K562 (cell line): ENCODE results near the gene SMAD3. TPM values are rescaled to one million over a fixed set of nuclear protein-coding genes. Genes with fewer than 3 reads are reported as not detected.

ENCODE experiments used
- ATF6 ChIP-seq: sonication (generic); formaldehyde crosslinking; IDR thresholded peaks from 2 replicates; pipeline ENCODE4 v1.4.0; 2020; ENCODE audit warnings: mild to moderate bottlenecking, missing genetic modification reagents
- ATF7 ChIP-seq: fragments of 450-650 bp; IDR thresholded peaks from 2 replicates; pipeline ENCODE4 v1.7.1; 2014; ENCODE audit warnings: mild to moderate bottlenecking, moderate library complexity
- BMI1 ChIP-seq: fragments of 150-350 bp; IDR thresholded peaks from 2 replicates; pipeline ENCODE4 v1.6.1; 2014; ENCODE audit warnings: low read length
- CBFA2T2 ChIP-seq: fragments of 450-650 bp; conservative IDR thresholded peaks from 2 replicates; pipeline ENCODE4 v1.6.1; 2017; ENCODE audit warnings: mild to moderate bottlenecking
- CGGBP1 ChIP-seq: fragments of 250-450 bp; sonication (Bioruptor Pico); IDR thresholded peaks from 2 replicates; pipeline ENCODE4 v1.9.0; 2021; ENCODE audit warnings: mild to moderate bottlenecking
- CSDE1 ChIP-seq, 2 experiments: fragments of 450-650 bp; IDR thresholded peaks; 2 replicates each; pipeline ENCODE4 v1.6.1; 2016; ENCODE audit warnings: mild to moderate bottlenecking in 1 of 2
- HMG20A ChIP-seq: fragments of 450-650 bp; formaldehyde crosslinking; conservative IDR thresholded peaks from 2 replicates; pipeline ENCODE4 v1.4.0; 2020; ENCODE audit warnings: mild to moderate bottlenecking, mixed read lengths
- KHSRP ChIP-seq: fragments of 450-650 bp; IDR thresholded peaks from 2 replicates; pipeline ENCODE4 v1.6.1; 2017
- NBN ChIP-seq: fragments of 450-650 bp; IDR thresholded peaks from 2 replicates; pipeline ENCODE4 v1.6.1; 2016; ENCODE audit warnings: low read depth, mild to moderate bottlenecking
- NFRKB ChIP-seq: fragments of 450-650 bp; IDR thresholded peaks from 2 replicates; pipeline ENCODE4 v1.6.1; 2016; ENCODE audit warnings: low read depth
- POLR2B ChIP-seq: fragments of 450-650 bp; IDR thresholded peaks from 2 replicates; pipeline ENCODE4 v1.6.1; 2018; ENCODE audit warnings: low read depth; ENCODE audit not compliant: partially characterized antibody
- TSC22D4 ChIP-seq: fragments of 450-650 bp; IDR thresholded peaks from 2 replicates; pipeline ENCODE4 v1.6.1; 2016; ENCODE audit warnings: missing genetic modification characterization, missing biosample characterization, control low read depth
- ZBTB2 ChIP-seq: fragments of 450-650 bp; IDR thresholded peaks from 2 replicates; pipeline ENCODE4 v1.6.1; 2016; ENCODE audit warnings: antibody characterized with exemption
- ZC3H11A ChIP-seq: IDR thresholded peaks from 2 replicates; pipeline ENCODE4 v1.6.1; 2012; ENCODE audit warnings: low read depth, low read length, improper control_type of control experiment
- ZNF140 ChIP-seq: fragments of 250-450 bp; sonication (Bioruptor Pico); IDR thresholded peaks from 2 replicates; pipeline ENCODE4 v1.8.0; 2021; ENCODE audit warnings: moderate library complexity, mild to moderate bottlenecking, inconsistent platforms
- ZNF184 ChIP-seq: sonication (generic); formaldehyde crosslinking; IDR thresholded peaks from 2 replicates; pipeline ENCODE4 v1.5.0; 2020; ENCODE audit warnings: missing genetic modification reagents
- ZNF444 ChIP-seq: fragments of 250-450 bp; sonication (Bioruptor Pico); IDR thresholded peaks from 2 replicates; pipeline ENCODE4 v1.4.0; 2020; ENCODE audit warnings: mild to moderate bottlenecking, moderate library complexity
- ZNF609 ChIP-seq: sonication (generic); formaldehyde crosslinking; IDR thresholded peaks from 2 replicates; pipeline ENCODE4 v1.8.1; 2023; ENCODE audit warnings: missing genetic modification reagents, mild to moderate bottlenecking, borderline replicate concordance
- ZNF740 ChIP-seq, 3 experiments: fragments of 200-800 bp in 1 of 3; sonication (Bioruptor generic) in 1 of 3; sonication (generic) in 1 of 3; formaldehyde crosslinking in 1 of 3; IDR thresholded peaks; 2 replicates each; pipeline versions ENCODE4 v1.6.1 to v1.8.0; 2016 to 2022; ENCODE audit warnings: mild to moderate bottlenecking in 2 of 3, missing compliant biosample characterization in 2 of 3, missing genetic modification characterization in 2 of 3, missing genetic modification reagents in 1 of 3
- ZNF780A ChIP-seq: fragments of 250-450 bp; sonication (Bioruptor Pico); IDR thresholded peaks from 2 replicates; pipeline ENCODE4 v1.5.0; 2021; ENCODE audit warnings: mild to moderate bottlenecking
- ZNF79 ChIP-seq: fragments of 250-450 bp; sonication (Bioruptor Pico); IDR thresholded peaks from 2 replicates; pipeline ENCODE4 v1.4.0; 2020; ENCODE audit warnings: low read depth, mild to moderate bottlenecking, moderate library complexity
- polyA plus RNA-seq, 8 experiments: library from polyadenylated mRNA; depleted of rRNA in 4 of 8; stranded (reverse) in 5 of 8; unstranded in 3 of 8; fragments of >200 nt; fragmentation: Nextera tagmentation in 2 of 8; fragmentation: Illumina TruSeq in 1 of 8; extraction: Ambion mirVana in 2 of 8; extraction: Trizol in 1 of 8; gene quantifications; 2 replicates each; pipeline versions ENCODE4 v1.2.1 to v1.2.3, GENCODE V29; 2011 to 2014; ENCODE audit warnings: inconsistent platforms in 1 of 8, missing spikeins in 1 of 8
- total RNA-seq, 7 experiments: library from RNA; depleted of rRNA in 6 of 7; stranded (reverse); fragments of >200 nt in 6 of 7; fragmentation: Illumina TruSeq in 2 of 7; extraction: Trizol in 2 of 7; gene quantifications; 2 replicates each; pipeline versions ENCODE4 v1.2.1 to v1.2.3, GENCODE V29; 2011 to 2021; ENCODE audit warnings: low replicate concordance in 1 of 7

Gene SMAD3
- total and polyA plus RNA-seq, 9 of the 15 experiments (the other 6 are each of a cell fraction or from before 2014, with no cell fraction given) = 4.3 to 39.2 (median 11.1) TPM

GRCh38 chr15:67080900-67081431 lies 15.6 kb downstream of the SMAD3 start (continued):
- TF ChIP-seq ZC3H11A (no peak), POLR2B (no peak), ZNF444 (no peak), CGGBP1 (CRISPR knock-in tag) (no peak), ATF7 (no peak), NBN (no peak), ZNF184 (CRISPR knock-in tag) (no peak), ZNF140 (CRISPR knock-in tag) (no peak), TSC22D4 (tag) (no peak), ZBTB2 (peak; percentile 33; the same call in 1 of the 2 replicates), KHSRP (no peak), ATF6 (no peak; the same call in 1 of the 2 replicates), CBFA2T2 (no peak), HMG20A (no peak), NFRKB (no peak), ZNF609 (CRISPR knock-in tag) (no peak), ZNF740 (CRISPR knock-in tag; IDR thresholded peaks at IDR 0.05) (peak; percentile 65), ZNF740 (tag; IDR thresholded peaks at IDR 0.05) (no peak), BMI1 (no peak), CSDE1 (IDR thresholded peaks at IDR 0.05) (no peak), ZNF780A (CRISPR knock-in tag) (no peak), ZNF79 (CRISPR knock-in tag) (no peak)
